ENCODE data around the gene ARHGAP25. TPM values are rescaled to one million over a fixed set of nuclear protein-coding genes. Genes with fewer than 3 reads are reported as not detected.

The ARHGAP25 gene
- total and polyA plus RNA-seq, 2 donors (not counting 3 experiments of a cell fraction or from before 2014, with no cell fraction given): 0.50 to 2.0 TPM

DNA sequence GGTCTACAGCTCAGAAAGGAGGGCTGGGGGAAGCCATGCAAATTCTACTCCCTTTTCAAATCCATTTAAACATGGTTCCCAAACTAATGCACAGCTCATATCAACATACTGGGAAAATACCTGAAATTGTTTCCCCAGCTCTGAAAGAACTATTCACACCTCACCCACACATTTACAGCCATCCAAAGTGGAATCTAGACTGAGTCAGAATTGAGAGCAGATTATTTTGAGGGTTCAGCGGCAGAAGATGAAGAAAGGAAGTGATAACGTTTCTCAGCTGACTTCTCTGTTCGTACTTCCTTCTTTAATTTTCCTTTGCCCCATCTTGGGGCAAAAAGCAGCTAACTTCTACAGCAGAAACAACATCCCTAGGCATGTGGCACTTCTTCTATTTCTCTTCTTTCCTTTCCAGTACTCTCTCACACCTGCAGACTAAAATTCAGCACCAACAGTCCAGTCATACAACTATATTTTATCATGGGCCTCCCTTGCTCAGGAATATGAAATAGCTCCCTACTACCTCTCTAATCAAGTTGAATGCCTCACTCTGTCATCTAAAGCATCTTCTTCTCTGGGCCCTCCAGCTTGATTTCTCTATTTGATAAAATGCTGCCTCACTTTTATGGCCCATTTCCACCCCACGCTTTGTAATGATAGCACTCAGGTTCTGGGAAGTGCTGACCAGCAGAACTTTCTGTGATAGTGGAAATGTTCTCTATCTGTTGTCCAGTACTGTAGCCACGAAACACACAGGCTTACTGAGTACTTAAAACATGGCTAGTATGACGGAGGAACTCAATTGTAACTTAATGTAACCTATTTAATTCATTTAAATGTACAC lies 35.9 kb downstream of the ARHGAP25 start:
- Histone ChIP-seq H3K4me3 (replicated peaks in 1 of 3; ENCODE audit: insufficient read depth in 1 of 3, low read depth in 1 of 3, low read length in 3 of 3) (no peak overlapping the region), H3K27ac (ENCODE audit: insufficient read depth, low read depth, low read length) (no peak overlapping the region), H3K36me3 (ENCODE audit: control insufficient read depth in 2 of 2, extremely low read depth in 1 of 2, insufficient read depth in 2 of 2, low read length in 2 of 2) (no peaks in the 10 kb centered on the region), H3K4me2 (ENCODE audit: insufficient read depth, low read length) (no peak overlapping the region), H3K9me3 (replicated peaks; ENCODE audit: control insufficient read depth, insufficient read depth, low read length) (no peaks in the 10 kb centered on the region), H3K9ac (replicated peaks; ENCODE audit: extremely low read depth, insufficient read depth, low read length) (no peak overlapping the region), H3K79me2 (ENCODE audit: control insufficient read depth, insufficient read depth, low read length) (no peaks in the 10 kb centered on the region), H2AFZ (ENCODE audit: low read depth, low read length) (no peak overlapping the region), H3K9me1 (replicated peaks; ENCODE audit: control insufficient read depth, extremely low read depth, insufficient read depth, low read length) (no peaks in the 10 kb centered on the region), H4K20me1 (replicated peaks; ENCODE audit: control insufficient read depth, extremely low read depth, insufficient read depth, low read length) (no peaks in the 10 kb centered on the region), H3K4me1 (ENCODE audit: control insufficient read depth, extremely low read depth, insufficient read depth, low read length) (peaks cover 26% of the 10 kb centered on the region), H3K27me3 (ENCODE audit: control insufficient read depth in 2 of 2, insufficient read depth in 2 of 2, low read length in 2 of 2) (peaks cover 0 to 3% of the 10 kb centered on the region in 2 experiments)
- CTCF ChIA-PET: interaction anchor here (0.8 to 1.9 kb wide), 6 partner anchors 14 to 307 kb away, joined by 3 to 12 read pairs (median 3); no protein-coding TSS in a partner anchor
- BruUV-seq (replicated peaks): no TSS peak
- no peak for FAIRE-seq
- intact Hi-C loops (cut with micrococcal nuclease) (no loop called here), dilution Hi-C loops (cut with MboI; ENCODE audit: extremely low pct_ligation_motif_present, low sequenced_read_pairs) (no loop called here)
- POLR2A ChIA-PET: no interaction called here
- TF ChIP-seq CTCF (IDR thresholded peaks at IDR 0.05; ENCODE audit: extremely low read depth in 1 of 2, insufficient read depth in 1 of 2, low read depth in 1 of 2, low read length in 2 of 2) (no peak), POLR2AphosphoS5 (IDR thresholded peaks at IDR 0.05; ENCODE audit: insufficient read depth, low read depth, low read length) (no peak), EZH2 (IDR thresholded peaks at IDR 0.05; ENCODE audit: borderline replicate concordance, low read depth, low read length, severe bottlenecking) (no peak), MYC (IDR thresholded peaks at IDR 0.05; ENCODE audit: low read depth, low read length) (no peak), JUN (IDR thresholded peaks at IDR 0.05; ENCODE audit: borderline replicate concordance, insufficient read depth, insufficient read length, low read depth) (no peak), GATA2 (IDR thresholded peaks at IDR 0.05; ENCODE audit: insufficient read depth, insufficient read length, low read depth, low read length) (no peak), POLR2A (IDR thresholded peaks at IDR 0.05; ENCODE audit: low read depth, low read length) (no peak), FOS (IDR thresholded peaks at IDR 0.05; ENCODE audit: borderline replicate concordance, insufficient read depth, low read length) (no peak)
- TF ChIP-seq, protein P1, sequence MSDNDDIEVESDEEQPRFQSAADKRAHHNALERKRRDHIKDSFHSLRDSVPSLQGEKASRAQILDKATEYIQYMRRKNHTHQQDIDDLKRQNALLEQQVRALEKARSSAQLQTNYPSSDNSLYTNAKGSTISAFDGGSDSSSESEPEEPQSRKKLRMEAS (IDR thresholded peaks at IDR 0.05; ENCODE audit: insufficient read depth, insufficient read length): no peak
- DNase-seq (ENCODE audit: low read depth, low spot score): no peak

Data from endothelial cell of umbilical vein (primary cell).